ENCODE data around the gene TRABD.
"Not testable (repeated sequence)": the region's sequence is repeated elsewhere in the genome, so short reads cannot be mapped to it uniquely, and the experiment has no call there.

GRCh38 chr22:50137277-50137676, 48.4 kb upstream of the TRABD start:
- TF ChIP-seq CTCF (conservative IDR thresholded peaks at IDR 0.05; ENCODE audit: low read length); EZH2phosphoT487 (IDR thresholded peaks at IDR 0.05; ENCODE audit: borderline replicate concordance, low read depth, low read length): not testable (repeated sequence)

Data from OCI-LY7 (cell line).